Breast epithelium (tissue), 3 donors: ENCODE measurements around the gene SPATA24.
"Not testable (repeated sequence)": the region's sequence is repeated elsewhere in the genome, so short reads cannot be mapped to it uniquely, and the experiment has no call there.

Experiments used
- CTCF ChIP-seq, 3 donors: fragments of 450-650 bp; IDR thresholded peaks; one replicate each; pipeline ENCODE4 v1.5.1; 2016 to 2017; ENCODE audit warnings: antibody characterized with exemption in 3 of 3, mild to moderate bottlenecking in 3 of 3, moderate library complexity in 3 of 3
- POLR2AphosphoS5 ChIP-seq, 3 donors: sonication (generic); formaldehyde crosslinking; IDR thresholded peaks; one replicate each; pipeline ENCODE4 v1.6.1; 2017; ENCODE audit warnings: antibody characterized with exemption in 3 of 3

- not testable (repeated sequence) for TF ChIP-seq POLR2AphosphoS5, CTCF (IDR thresholded peaks at IDR 0.05)
These were observed 56.0 kb downstream of the SPATA24 start for GRCh38 chr5:139347863-139348262.
